ENCODE measurements around the gene RALGAPB.
"Not testable (repeated sequence)": the region's sequence is repeated elsewhere in the genome, so short reads cannot be mapped to it uniquely, and the experiment has no call there.

RALGAPB gene

GRCh38 chr20:38447251-38447661, 25.4 kb upstream of the RALGAPB start:
- DNase-seq (ENCODE audit: low read depth in 2 of 2): no peak

DNA sequence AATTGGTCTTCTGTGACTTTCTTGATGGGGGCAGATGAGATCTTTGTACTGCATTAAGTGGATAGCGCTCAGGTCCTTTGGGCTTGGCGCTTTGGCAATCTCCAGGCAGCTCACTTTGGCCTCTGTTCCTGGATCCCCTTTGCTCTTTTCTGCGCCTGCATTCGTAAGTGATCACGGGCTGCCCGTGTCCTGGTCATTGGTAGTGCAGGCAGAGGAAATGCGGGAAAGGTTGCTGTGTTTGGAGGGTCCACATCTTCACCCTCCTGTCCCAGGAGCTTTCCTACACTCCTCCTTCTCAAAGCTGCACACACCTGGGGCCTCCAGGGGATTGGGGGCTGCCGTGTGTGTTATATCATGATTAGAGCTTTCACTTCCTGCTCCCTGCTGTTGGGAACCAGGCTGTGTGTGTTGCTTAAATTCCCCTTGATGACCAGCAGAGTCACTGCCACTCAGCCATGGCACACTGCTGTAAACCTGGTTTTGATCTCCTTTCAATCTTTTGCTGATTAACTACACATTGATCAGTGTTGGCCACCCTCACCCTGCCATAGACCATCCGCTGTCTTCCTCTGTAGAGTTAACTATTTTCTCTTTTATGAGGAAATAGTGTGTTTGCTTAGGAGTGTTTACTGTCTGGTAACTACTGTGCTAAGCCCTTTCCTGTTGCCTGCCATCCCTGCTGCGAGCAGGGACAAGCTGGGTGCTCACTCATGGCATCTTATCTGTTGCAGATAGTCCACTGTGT, 24.5 kb upstream of the RALGAPB start:
- DNase-seq (ENCODE audit: low read depth in 2 of 2): no peak

GRCh38 chr20:38449046-38449445, 23.6 kb upstream of the RALGAPB start:
- DNase-seq (ENCODE audit: low read depth in 2 of 2): no peak

DNA sequence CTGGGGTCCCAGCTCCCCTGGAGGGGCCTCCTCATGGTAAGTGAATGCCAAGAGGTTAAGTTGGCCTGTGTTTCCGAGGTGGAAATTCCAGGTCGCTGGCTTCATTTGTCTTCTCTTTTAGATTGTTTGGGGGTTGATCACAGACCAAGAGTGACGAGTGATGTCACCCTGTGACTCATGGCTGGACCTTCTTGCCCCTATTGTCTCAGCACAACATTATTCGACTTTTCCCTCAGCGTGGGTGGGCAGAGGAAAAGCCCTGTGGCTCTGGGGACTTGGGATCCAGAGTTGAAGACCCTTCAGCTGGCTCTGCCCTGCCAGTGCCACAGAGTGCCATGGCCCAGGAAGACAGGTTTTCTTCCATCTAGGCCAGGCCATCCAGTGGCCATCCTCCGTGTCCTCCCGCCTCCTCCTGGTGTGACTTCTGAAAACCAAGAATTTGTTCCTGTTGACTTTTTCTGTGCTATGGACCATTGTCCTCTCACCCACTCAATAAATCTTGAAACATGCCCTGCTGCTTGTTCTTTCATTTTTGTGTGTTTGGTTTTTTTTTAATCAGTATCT, 22.1 kb upstream of the RALGAPB start:
- peak in 1 of 2 donors; percentile 17 for DNase-seq (ENCODE audit: low read depth in 2 of 2)

GRCh38 chr20:38452880-38453624, 19.6 kb upstream of the RALGAPB start:
- no peak for DNase-seq (ENCODE audit: low read depth in 2 of 2)

DNA sequence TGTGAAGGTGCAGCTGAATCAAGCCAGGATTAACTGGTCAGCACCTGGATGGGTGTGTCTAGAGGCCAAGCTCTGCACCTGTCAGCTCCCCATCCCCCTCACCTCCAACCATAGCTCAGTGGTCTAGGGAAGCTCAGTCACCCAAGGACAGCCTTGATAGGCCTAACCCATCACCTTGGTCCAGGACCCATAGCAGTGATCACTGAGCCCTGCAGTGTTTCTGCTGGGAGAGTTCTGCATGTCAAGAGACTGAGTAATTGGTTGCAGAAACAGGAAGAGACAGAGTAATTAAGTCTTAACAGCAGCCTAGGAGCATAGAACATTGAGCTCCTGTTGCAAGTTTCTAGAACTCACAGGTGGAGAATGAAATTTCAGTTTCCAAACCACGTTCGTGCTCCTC, 18.7 kb upstream of the RALGAPB start:
- no peak for DNase-seq (ENCODE audit: low read depth in 2 of 2)

DNA sequence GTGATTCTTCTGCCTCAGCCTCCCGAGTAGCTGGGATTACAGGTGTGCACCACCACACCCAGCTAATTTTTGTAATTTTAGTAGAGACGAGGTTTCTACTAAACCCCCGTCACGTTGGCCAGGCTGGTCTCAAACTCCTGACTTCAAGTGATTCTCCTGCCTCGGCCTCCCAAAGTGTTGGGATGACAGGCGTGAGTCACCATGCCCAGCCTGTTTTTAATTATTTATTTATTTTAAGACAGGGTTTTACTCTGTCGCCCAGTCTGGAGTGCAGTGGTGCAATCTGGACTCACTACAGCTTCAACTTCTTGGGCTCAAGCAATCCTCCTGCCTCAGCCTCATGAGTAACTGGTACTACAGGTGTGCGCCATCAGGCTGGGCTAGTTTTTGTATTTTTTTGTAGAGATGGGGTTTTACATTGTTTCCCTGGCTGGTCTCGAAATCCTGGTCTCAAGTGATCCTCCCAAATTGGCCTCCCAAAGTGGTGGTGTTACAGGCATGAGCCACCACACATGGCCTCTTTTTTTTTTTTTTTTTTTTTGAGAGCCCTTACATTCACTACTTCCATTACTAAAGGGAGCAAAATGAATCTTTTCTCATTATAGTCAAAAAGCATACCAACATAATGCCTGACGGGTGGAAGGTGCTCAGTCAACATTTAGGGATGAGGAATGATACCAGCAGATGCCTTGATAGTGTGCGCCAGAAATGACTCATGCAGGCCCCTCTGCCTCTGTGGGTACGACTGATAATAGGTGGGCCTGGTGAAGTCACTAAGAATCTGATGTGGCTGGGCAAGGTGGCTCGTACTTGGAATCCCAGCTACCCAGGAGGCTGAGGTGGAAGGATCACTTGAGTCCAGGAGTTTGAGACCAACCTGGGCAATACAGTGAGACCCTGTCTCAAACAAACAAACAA, 17.8 kb upstream of the RALGAPB start:
- DNase-seq (ENCODE audit: low read depth in 2 of 2): no peak

- no peak for DNase-seq (ENCODE audit: low read depth in 2 of 2)
Measured at GRCh38 chr20:38458314-38458713, 14.3 kb upstream of the RALGAPB start.

DNA sequence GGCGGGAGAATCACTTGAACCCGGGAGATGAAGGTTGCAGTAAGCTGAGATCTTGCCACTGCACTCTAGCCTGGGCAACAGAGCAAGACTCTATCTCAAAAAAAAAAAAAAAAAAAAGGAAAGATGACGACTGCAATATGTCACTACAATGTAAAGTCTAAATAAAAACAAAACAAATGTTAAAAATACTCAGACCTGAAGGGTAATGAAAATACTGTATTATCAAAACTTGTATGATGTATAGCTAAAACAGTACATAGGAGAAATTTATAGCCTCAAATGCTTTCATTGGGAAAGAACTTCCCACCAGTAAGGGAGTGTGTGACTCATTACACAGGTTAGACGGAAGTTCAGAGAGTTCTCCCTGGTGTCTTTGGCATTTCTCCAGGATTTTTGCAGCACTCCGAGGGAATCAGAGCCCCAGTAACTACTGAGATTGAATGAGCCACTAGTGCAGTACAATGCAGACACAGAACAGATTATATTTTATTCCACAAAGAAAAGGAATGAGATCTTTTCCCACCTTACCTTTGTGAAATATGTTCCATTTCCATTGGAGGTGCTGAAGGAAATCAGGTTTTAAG, 12.5 kb upstream of the RALGAPB start:
- DNase-seq (ENCODE audit: low read depth in 2 of 2): no peak

DNA sequence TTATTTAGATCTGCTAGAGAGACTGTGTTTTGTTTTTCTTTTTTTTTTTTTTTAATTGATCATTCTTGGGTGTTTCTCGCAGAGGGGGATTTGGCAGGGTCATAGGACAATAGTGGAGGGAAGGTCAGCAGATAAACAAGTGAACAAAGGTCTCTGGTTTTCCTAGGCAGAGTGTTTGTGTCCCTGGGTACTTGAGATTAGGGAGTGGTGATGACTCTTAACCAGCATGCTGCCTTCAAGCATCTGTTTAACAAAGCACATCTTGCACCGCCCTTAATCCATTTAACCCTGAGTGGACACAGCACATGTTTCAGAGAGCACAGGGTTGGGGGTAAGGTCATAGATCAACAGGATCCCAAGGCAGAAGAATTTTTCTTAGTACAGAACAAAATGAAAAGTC, 12.0 kb upstream of the RALGAPB start:
- not testable (repeated sequence) for DNase-seq (ENCODE audit: low read depth in 2 of 2)

GRCh38 chr20:38461167-38461566, 11.5 kb upstream of the RALGAPB start:
- DNase-seq (ENCODE audit: low read depth in 2 of 2): not testable (repeated sequence)

DNA sequence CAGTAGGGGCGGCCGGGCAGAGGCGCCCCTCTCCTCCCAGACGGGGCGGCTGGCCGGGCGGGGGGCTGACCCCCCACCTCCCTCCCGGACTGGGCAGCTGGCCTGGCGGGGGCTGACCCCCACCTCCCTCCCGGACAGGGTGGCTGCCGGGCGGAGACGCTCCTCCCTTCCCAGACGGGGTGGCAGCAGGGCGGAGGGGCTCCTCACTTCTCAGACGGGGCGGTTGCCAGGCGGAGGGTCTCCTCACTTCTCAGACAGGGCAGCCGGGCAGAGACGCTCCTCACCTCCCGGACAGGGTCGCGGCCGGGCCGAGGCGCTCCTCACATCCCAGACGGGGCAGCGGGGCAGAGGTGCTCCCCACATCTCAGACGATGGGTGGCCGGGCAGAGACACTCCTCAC, 11.1 kb upstream of the RALGAPB start:
- DNase-seq (ENCODE audit: low read depth in 2 of 2): not testable (repeated sequence)

DNA sequence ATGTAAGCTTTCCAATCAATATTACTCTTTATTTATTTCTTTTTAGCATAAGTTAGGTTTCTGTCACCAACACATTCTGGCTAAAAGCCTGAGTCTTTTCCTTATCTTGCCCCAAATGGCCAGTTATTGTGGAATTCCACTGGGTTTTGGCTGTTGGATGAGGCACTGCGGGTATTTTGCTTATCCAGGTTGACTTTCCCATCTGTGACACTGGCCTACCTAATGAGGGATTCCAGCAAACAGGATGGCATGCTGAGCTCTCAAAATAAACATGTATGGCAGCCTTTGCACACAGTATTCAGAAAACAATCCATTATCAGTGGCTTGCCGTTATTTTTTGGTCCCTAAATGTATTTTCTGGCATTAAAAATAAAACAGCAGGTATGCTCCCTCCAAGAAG, 6.5 kb upstream of the RALGAPB start:
- no peak for DNase-seq (ENCODE audit: low read depth in 2 of 2)

GRCh38 chr20:38466983-38467382, 5.7 kb upstream of the RALGAPB start:
- DNase-seq (ENCODE audit: low read depth in 2 of 2): no peak

DNA sequence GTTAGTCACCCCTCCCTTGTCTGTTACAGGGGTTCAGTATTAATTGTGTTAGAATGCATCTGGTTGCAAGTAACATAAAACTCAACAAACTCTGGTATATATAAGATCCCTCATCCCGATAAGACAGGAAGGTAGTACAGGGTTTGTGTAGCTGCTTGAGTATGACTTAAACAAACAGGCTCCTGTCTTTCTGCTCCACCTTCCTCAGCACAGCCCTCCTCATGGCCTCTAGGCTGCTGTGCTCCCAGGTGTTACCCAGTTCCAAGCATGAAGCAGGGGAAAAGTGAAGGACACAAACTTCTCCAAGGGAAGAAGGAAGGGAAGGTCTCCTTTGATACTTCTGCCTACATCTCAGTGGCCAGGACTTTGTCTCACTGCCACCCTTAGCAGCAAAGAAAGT, 1.4 kb upstream of the RALGAPB start:
- DNase-seq (ENCODE audit: low read depth in 2 of 2): no peak

GRCh38 chr20:38471987-38472512, 593 bp upstream of the RALGAPB start:
- no peak for DNase-seq (ENCODE audit: low read depth in 2 of 2)

- peak in 1 of 2 donors; percentile 4 for DNase-seq (ENCODE audit: low read depth in 2 of 2)
Measured at GRCh38 chr20:38473367-38473795, 738 bp downstream of the RALGAPB start.

GRCh38 chr20:38477747-38478146, 5.1 kb downstream of the RALGAPB start:
- no peak for DNase-seq (ENCODE audit: low read depth in 2 of 2)

- no peak for DNase-seq (ENCODE audit: low read depth in 2 of 2)
Measured at GRCh38 chr20:38479596-38479995, 7.0 kb downstream of the RALGAPB start.

DNA sequence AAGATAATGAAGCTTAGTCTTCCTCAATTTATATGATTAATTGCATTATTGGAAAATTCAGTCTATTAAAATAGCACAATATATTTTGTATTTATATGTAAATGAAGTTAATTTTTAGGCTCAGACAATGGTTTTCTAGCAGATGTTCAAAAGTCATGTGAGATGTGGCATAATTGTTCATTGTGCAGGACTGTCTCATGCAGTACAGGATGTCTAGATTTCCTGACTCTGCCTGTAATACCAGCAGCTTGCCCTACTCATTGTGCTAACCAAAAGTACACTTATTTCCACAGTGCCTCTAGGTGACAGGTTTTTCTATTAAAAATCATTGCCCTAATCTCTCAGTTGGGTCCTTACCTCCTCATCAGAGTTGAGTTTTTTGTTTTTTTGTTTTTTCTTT, 12.4 kb downstream of the RALGAPB start:
- no peak for DNase-seq (ENCODE audit: low read depth in 2 of 2)

- DNase-seq (ENCODE audit: low read depth in 2 of 2): no peak
Measured at GRCh38 chr20:38489181-38489580, 16.5 kb downstream of the RALGAPB start.
